Stimulated activated CD4-positive, alpha-beta T cell treated with anti-CD3 and anti-CD28 coated beads, Interleukin-4, amount 100 ng/mL, for 4 hours (primary cell): Measurements from ENCODE around the gene GBP4.

Experiments used
- DNase-seq, 2 experiments: peaks; one replicate each; pipeline ENCODE4 v3.0.0-alpha.2; 2020

GBP4 gene

DNA sequence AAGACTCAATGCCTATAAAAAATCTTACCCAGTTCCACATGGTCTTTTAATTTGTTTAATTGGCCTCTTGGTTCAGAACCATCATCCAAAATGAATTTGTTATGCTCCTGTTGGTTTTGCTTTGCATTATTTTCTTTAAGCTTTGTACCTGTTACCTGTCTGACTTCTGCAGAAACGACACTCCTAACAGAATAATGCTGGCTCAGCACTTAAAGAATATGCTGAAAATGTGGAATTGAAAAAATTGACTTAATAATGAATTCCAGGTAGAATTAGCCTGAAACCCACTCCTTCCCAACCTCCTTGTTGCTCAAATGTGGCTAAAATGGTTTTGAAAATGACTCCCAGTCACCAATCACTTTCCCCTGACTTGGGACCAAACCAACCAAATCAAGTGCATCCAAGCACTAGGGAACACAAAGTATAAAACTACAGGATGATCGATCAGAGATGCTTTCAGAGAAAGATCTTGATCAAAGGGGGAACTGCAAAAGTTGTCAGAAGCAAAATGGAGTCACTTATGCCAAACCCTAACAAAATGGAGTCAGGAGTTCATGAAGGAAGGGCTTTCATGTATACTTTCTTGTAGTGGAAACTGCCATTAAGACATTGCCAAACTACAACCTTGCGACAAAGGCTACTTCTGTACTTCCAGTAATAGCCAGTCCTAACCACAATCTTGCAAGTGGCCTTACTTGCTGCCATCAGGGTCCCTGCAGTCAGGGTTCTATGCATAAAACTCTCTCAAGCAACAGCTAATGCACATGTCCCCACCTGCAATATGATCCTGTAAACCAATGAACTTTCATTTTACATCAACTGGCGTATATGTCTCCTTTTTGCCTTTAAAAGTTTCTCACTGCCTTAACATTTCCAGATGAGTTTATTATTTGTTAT lies 28.3 kb downstream of the GBP4 start:
- DNase-seq: no peak

DNA sequence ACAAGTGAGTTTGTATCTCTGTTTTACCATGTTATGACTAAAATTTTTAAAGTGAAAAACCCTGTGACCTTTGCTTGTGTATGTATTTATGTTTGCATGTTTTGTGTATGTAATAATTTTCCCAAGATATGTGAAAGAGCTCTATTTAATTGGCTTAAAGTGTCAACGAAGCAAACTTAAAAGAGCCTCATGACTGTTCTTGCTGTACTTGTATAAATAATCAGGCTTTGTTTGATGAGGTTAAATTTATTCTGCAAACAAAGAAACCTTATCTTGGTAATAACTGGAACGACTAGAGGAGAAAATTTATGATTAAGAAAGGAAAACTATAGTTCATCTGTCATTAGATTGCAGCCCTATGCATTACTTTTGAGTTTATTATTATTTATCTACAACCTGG lies 29.6 kb downstream of the GBP4 start:
- DNase-seq: no peak

DNA sequence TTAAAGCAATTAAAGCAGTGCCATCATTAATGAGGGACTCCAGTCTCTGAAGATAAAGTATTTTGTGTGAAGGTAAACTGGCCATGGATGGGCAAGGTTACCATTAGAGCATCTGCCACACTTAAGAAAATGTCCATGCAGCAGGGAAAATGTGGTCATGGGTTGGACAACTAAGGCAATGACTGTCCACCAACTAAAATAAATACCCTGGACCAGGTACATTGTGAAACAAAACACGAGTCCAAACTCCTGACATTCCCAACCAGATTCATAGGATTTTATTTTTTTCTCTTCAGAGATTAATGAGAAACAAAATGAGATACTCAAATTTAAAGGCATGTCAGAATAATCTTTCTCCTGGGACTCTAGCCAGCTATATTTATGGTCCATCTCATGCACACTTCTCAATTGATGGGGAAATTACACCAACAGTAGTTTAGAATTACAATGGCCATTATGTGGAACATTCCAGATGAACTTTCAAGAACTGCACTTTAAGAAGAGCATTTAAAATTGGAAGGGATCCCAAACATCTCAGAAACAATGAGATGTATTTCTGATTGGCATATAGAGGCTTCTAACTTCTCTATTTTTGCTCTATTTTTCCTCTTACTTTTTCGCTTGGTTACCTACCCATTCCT lies 31.0 kb downstream of the GBP4 start:
- no peak for DNase-seq

DNA sequence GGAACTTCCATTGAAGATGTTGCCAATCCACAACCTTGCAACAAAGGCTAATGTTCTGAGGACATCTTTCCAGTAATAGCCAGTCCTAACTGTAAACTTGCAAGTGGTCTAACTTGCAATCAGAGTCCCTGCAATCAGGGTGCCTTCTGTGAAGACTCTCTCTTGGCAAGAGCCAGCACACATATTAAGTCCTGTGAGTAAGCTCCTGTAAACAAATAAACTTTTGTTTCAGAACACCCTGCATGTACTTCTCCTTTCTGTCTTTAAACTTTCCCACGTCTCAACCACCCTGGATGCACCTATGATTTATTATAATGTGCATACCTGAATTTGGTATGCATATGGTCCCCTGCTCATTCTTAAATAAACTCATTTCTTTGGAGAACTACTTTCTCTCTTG lies 32.0 kb downstream of the GBP4 start:
- DNase-seq: no peak

GRCh38 chr1:89165811-89166210 lies 32.9 kb downstream of the GBP4 start:
- DNase-seq: no peak

DNA sequence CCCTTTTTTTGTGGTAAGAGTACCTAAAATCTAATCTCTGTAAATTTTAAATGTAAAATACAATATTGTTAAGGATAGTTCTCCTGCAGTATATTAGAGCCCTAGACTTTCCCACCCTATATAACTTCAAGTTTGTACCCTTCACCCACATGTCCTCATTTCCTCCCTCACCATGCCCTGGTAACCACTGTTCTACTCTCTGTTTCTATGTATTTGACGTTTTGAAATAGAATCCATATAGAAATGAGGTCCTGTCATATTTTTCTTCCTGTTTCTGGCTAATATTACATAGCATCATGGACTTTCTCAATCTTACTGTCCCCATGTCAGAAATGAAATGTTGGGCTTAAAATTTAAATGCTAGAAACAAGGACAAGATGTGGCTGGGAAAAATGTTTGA lies 47.7 kb downstream of the GBP4 start:
- no peak for DNase-seq

DNA sequence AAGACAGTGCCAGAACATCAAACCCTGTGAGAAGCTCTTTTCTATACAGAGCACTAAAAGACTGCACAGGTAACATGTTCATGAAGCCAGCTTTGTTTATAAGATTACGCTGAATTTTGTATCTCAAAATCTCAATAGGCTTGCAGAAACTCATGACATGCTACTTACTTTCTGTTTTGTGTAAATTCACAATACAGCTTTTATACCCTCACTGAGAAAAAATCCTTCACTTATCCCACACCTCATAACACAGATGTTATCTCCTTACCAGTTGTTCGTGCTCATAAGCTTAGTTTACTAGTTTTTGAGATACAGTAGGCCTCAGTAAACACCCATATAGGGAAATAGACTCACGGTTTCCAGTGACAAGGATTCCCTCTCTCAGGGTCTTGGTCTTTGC lies 48.8 kb downstream of the GBP4 start:
- no peak for DNase-seq

DNA sequence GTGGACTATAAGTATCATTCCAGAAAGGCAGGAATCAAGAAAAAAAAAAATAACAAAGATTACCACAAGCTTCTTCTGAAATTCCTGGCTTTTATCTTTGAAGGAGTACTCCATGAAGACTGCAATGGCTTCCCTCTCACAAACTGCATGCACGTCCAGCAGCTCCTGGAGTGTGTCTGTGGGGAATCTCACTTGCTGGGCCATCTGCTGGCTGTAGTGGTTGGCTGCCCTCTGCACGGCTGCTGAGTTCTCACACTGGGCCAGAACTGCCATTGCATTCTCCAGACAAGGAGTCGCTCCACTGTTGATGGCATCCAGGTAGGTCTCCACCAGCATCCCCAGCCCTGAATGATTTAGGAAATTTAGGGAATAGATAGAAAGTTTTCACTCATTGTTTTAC lies 49.5 kb downstream of the GBP4 start:
- DNase-seq: no peak

DNA sequence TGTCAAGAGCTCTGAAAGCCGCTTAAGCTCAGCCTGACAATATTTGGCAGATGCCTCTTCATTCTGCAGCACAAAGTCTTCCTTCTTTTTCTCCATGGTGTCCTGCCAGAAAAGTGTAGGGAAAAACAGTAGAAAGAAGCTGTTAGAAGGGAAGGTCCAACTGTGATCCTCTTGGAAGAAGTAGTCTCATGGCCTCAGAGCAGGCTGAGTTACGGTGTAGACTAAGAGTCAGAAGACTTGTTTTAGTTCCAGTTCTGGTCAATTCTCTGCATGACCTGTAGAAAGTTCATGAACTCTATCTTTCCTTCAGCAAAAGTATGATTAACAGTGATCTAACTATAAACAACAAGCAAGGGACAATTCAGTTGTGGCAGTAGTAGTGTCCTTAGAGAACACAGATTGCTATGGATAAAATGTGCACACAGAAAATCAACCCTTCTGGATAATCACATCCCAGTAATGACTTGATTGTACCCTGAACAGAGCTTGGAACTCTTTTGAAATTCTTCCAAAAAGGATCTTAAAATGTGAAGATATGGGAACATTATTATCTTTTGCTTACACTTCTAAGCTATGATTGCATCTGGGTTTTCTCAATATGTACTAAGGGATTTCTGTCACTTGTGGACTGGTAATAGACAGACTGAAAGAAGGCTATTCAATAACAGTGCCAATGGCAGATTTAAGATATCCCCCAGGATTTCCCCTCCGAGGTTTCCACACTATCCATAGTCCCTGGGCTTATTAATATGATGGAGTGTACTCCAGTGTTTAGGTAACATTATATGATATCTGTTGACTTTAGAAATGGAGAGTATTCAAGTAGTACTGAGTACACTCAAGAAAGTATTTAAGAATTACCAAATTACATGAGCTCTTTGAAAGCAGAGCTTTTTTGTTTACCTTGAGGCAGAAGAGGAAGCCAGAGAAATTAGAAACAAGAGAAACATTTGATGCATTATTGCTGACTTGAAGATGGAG lies 50.8 kb downstream of the GBP4 start:
- DNase-seq: no peak

- no peak for DNase-seq
Measured at GRCh38 chr1:89146721-89147120, 52.0 kb downstream of the GBP4 start.

DNA sequence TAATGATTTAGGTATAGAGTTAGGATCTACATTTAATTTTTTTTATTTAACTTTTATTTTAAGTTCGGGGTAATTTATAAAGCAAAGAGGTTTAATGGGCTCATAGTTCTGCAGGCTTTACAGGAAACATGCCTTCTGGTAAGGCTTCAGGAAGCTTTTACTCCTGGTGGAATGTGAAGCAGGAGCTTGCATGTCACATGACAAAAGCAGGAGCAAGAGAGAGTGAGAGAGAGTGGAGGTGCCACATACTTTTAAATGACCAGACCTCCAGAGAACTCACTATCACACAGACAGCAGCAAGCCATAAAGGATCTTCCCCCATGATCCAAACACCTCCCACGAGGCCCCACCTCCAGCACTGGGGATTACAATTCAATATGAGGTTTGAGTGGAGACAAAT lies 55.3 kb downstream of the GBP4 start:
- no peak for DNase-seq

- no peak for DNase-seq
Measured at GRCh38 chr1:89142160-89142559, 56.6 kb downstream of the GBP4 start.

GRCh38 chr1:89133747-89134146 lies 65.0 kb downstream of the GBP4 start:
- DNase-seq: no peak
